ENCODE results near the gene ATP11C.

The ATP11C gene

DNA sequence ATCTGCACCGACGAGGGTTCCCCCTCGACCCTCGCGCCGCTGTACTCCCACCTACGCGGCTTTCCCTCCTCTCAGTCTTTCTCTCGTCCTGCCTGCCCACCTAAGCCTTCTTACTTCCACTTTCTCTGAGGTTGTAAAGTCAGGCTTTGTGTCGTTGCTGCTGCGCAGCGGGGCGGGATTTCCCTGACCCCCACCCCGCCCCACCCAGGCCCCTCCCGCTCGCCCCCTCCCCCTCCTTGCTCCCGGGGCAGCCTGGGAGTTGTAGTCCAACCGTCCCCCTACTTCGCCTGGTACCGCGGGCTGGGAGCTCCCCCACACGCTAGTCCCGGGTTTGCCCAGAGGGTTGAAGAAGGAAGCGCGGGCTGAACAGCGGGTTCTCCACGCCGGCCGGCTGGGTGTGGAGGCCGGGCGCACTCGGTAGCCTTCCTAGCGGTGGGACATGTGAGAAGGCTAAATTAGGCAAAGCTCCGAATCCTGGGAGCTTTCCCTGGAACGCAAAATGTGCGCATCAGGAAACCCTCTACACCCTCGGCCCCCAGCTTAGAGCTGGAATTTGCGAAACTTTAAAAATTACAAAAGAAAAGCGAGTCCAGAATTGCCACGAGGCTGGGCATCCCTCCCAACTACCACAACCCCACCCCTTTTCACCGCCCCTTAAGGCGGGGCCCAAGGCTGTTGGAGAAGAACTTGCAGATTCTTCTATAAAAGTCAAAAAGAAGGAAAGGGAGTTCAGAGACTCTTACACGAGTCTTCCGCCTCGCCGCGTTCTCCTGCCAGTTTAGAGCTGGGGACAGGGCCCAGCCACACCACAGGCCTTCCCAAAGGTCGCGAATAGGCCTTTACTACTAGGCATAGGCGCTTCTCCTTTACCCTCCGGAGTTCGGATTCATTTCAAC is at the start of gene ATP11C:
TSS of gene ATP11C (minus strand) at position 153 of the 896 bp plus-strand sequence. CDS start 1,011 bp downstream, outside the sequence.
- Histone ChIP-seq H3K4me3 (ENCODE audit: severe bottlenecking) (peak within 1 kb of the TSS; percentile 69), H3K4me1 (ENCODE audit: insufficient read depth, poor library complexity, severe bottlenecking) (no peaks in the 10 kb centered on the region), H3K27me3 (ENCODE audit: insufficient read depth, poor library complexity, severe bottlenecking) (no peaks in the 10 kb centered on the region), H3K9me3 (ENCODE audit: severe bottlenecking) (no peaks in the 10 kb centered on the region), H3K36me3 (ENCODE audit: low read depth) (no peaks in the 10 kb centered on the region), H3K27ac (ENCODE audit: poor library complexity, severe bottlenecking) (peak within 1 kb of the TSS; percentile 74)
- ATAC-seq (ENCODE audit: low read depth) (peak; percentile 81), DNase-seq (ENCODE audit: low spot score) (peak; percentile 86)
- TF ChIP-seq, protein P1, sequence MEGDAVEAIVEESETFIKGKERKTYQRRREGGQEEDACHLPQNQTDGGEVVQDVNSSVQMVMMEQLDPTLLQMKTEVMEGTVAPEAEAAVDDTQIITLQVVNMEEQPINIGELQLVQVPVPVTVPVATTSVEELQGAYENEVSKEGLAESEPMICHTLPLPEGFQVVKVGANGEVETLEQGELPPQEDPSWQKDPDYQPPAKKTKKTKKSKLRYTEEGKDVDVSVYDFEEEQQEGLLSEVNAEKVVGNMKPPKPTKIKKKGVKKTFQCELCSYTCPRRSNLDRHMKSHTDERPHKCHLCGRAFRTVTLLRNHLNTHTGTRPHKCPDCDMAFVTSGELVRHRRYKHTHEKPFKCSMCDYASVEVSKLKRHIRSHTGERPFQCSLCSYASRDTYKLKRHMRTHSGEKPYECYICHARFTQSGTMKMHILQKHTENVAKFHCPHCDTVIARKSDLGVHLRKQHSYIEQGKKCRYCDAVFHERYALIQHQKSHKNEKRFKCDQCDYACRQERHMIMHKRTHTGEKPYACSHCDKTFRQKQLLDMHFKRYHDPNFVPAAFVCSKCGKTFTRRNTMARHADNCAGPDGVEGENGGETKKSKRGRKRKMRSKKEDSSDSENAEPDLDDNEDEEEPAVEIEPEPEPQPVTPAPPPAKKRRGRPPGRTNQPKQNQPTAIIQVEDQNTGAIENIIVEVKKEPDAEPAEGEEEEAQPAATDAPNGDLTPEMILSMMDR (IDR thresholded peaks at IDR 0.05; ENCODE audit: poor library complexity, severe bottlenecking): peak; percentile 47

GRCh38 chrX:139974471-139974870 is 41.6 kb upstream of the ATP11C start:
- Histone ChIP-seq H3K4me3 (ENCODE audit: severe bottlenecking) (no peak overlapping the region), H3K36me3 (ENCODE audit: low read depth) (no peaks in the 10 kb centered on the region), H3K27ac (ENCODE audit: poor library complexity, severe bottlenecking) (no peak overlapping the region), H3K4me1 (ENCODE audit: insufficient read depth, poor library complexity, severe bottlenecking) (no peaks in the 10 kb centered on the region), H3K9me3 (ENCODE audit: severe bottlenecking) (no peaks in the 10 kb centered on the region), H3K27me3 (ENCODE audit: insufficient read depth, poor library complexity, severe bottlenecking) (no peaks in the 10 kb centered on the region)
- TF ChIP-seq, protein P1 (IDR thresholded peaks at IDR 0.05; ENCODE audit: poor library complexity, severe bottlenecking): no peak
- DNase-seq (ENCODE audit: low spot score) (no peak), ATAC-seq (ENCODE audit: low read depth) (no peak)

DNA sequence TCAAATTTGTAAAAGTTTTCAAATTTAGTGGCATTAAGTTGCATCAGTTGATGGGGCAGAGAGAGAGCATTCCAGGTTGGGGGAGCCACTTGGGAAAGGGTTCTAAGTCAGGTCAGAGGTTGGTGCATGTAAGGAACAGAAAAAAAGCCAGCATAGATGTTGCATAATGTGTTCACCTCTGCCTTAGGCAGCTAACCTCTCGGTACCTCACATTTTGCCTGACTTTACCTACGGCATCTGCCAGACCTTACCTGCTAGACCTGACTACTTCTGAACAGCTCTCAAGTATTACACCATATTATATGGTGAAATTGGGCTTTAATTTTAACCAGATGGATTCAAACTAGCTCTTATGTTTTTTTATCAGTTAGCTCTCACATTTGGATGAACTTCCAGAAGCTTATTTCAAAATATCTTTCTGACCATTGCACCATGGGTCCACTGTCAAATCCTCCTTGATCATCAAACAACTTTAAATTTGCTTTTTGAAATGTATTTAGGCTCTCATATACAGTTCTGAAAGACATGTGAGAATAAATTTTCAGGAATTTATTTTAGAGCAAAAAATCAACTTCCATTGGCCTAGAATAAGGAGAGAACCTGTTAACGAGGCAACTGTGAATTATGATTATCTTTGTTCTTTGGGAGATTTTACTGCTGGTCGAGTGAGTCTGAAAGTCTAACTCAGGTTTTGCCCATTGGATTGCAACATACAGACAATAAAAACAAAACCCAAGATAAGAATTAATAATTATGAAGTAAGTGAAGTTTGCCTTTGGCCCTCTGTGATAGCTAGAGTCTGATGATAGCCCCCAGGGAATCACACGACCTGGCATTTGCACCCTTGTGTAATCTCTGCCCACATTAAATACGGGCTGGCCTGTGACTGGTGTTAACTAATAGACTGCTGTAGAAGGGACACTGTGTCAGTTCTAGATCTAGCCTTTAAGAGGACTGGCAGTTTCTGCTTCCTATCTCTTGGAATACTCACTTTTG is 40.1 kb upstream of the ATP11C start:
- ATAC-seq (ENCODE audit: low read depth) (no peak), DNase-seq (ENCODE audit: low spot score) (no peak)
- Histone ChIP-seq H3K36me3 (ENCODE audit: low read depth) (no peaks in the 10 kb centered on the region), H3K9me3 (ENCODE audit: severe bottlenecking) (no peaks in the 10 kb centered on the region), H3K4me3 (ENCODE audit: severe bottlenecking) (no peak overlapping the region), H3K27me3 (ENCODE audit: insufficient read depth, poor library complexity, severe bottlenecking) (no peaks in the 10 kb centered on the region), H3K27ac (ENCODE audit: poor library complexity, severe bottlenecking) (no peak overlapping the region), H3K4me1 (ENCODE audit: insufficient read depth, poor library complexity, severe bottlenecking) (no peaks in the 10 kb centered on the region)
- TF ChIP-seq, protein P1 (IDR thresholded peaks at IDR 0.05; ENCODE audit: poor library complexity, severe bottlenecking): no peak

DNA sequence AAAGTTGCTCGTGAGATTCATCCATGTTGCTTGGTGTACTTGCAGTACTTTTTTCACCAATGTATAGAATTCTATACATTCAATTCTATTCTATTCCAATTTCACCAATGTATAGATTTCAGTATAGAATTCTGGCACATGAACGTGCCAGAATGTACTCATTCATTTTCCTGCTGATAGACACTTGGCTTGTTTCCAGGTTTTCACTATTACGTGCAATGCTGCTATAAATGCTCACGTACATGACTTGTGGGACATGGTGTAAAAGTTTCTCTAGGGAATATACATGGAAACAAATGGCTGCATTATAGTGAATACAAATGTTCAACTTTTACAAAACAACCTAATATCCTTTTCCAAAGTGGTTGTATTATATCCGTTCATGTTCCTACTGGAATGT is 39.3 kb upstream of the ATP11C start:
- H3K9me3 ChIP-seq (ENCODE audit: severe bottlenecking): no peaks in the 10 kb centered on the region
- H3K27ac ChIP-seq (ENCODE audit: poor library complexity, severe bottlenecking): no peak overlapping the region
- H3K4me1 ChIP-seq (ENCODE audit: insufficient read depth, poor library complexity, severe bottlenecking): no peaks in the 10 kb centered on the region
- no peak overlapping the region for H3K4me3 ChIP-seq (ENCODE audit: severe bottlenecking)
- no peak for ATAC-seq (ENCODE audit: low read depth)
- H3K36me3 ChIP-seq (ENCODE audit: low read depth): no peaks in the 10 kb centered on the region
- TF ChIP-seq, protein P1 (IDR thresholded peaks at IDR 0.05; ENCODE audit: poor library complexity, severe bottlenecking): no peak
- no peak for DNase-seq (ENCODE audit: low spot score)
- no peaks in the 10 kb centered on the region for H3K27me3 ChIP-seq (ENCODE audit: insufficient read depth, poor library complexity, severe bottlenecking)
